HL-60 (cell line): ENCODE results near the gene LRRC19.

Source experiments
- DNase-seq, 2 experiments: peaks; one replicate each; pipeline ENCODE4 v3.0.0-alpha.2; 2010 to 2020; ENCODE audit warnings: low read depth in 1 of 2, low spot score in 1 of 2
- H3K27ac ChIP-seq: fragments of 250-450 bp; sonication (Bioruptor Pico); replicated peaks from 2 replicates; pipeline ENCODE4 v1.5.1; 2020; ENCODE audit warnings: mild to moderate bottlenecking, moderate library complexity
- H3K27me3 ChIP-seq: fragments of 250-450 bp; sonication (Bioruptor Pico); 2 replicates; pipeline ENCODE4 v1.5.1; 2021; ENCODE audit warnings: mild to moderate bottlenecking, moderate library complexity; ENCODE audit not compliant: insufficient read depth, poor library complexity, severe bottlenecking
- H3K4me3 ChIP-seq: replicated peaks from 2 replicates; pipeline ENCODE4 v1.5.1; 2011; ENCODE audit warnings: mild to moderate bottlenecking, control low read depth, low read length; ENCODE audit not compliant: insufficient read depth
- CTCF ChIP-seq: IDR thresholded peaks from one replicate; pipeline ENCODE4 v1.5.1; 2011; ENCODE audit warnings: low read length, control low read depth, inconsistent platforms; ENCODE audit not compliant: insufficient read depth
- GABPA ChIP-seq: IDR thresholded peaks from 2 replicates; pipeline ENCODE4 v1.6.1; 2012; ENCODE audit warnings: low read depth
- POLR2AphosphoS5 ChIP-seq: IDR thresholded peaks from 2 replicates; pipeline ENCODE4 v1.6.1; 2012; ENCODE audit warnings: low read depth
- REST ChIP-seq: IDR thresholded peaks from 2 replicates; pipeline ENCODE4 v1.6.1; 2012; ENCODE audit warnings: low read depth; ENCODE audit not compliant: insufficient replicate concordance
- SPI1 ChIP-seq: IDR thresholded peaks from 2 replicates; pipeline ENCODE4 v1.6.1; 2012; ENCODE audit warnings: low read depth, mild to moderate bottlenecking, borderline replicate concordance

Gene LRRC19

DNA sequence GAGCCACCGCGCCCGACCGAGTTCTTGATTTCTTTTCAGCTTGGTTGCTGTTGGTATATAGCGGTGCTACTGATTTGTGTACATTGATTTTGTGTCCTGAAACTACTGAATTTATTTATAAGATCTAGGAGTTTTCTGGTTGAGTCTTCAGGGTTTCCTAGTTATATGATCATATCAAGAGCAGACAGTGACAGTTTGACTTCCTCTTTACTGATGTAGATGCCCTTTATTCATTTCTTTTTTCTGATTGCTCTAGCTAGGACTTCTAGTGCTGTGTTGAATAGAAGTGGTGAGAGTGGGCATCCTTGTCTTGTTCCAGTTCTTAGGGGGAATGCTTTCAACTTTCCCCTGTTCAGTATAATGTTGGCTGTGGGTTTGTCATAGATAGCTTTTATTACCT lies 17.4 kb upstream of the LRRC19 start:
- no peak overlapping the region for H3K4me3 ChIP-seq
- DNase-seq, result no peak
- no peak overlapping the region for H3K27ac ChIP-seq
- TF ChIP-seq REST (no peak), SPI1 (peak; percentile 17; the same call in 1 of the 2 replicates), GABPA (no peak), POLR2AphosphoS5 (no peak), CTCF (no peak)
- no peaks in the 10 kb centered on the region for H3K27me3 ChIP-seq

DNA sequence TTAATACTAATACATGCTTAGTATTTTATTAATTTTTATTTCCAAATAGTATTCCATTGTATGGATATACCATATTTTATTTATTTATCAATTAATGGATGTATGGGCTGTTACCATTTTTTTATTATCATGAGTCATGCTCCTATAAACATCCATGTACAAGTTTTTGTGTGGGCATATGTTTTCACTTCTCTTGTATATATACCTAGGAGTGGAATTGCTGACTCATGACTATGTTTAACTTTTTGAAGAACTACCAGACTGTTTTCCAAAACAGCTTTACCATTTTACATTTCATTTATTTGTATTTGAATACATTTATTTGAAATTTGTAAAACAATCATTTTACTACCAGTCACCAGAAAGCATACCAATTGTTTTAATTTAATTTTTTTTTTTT lies 14.1 kb upstream of the LRRC19 start:
- DNase-seq, result no peak
- no peak overlapping the region for H3K4me3 ChIP-seq
- TF ChIP-seq REST (no peak), SPI1 (no peak), POLR2AphosphoS5 (no peak), CTCF (no peak), GABPA (no peak)
- H3K27me3 ChIP-seq, result no peaks in the 10 kb centered on the region
- no peak overlapping the region for H3K27ac ChIP-seq

GRCh38 chr9:27003426-27004077 lies 1.9 kb downstream of the LRRC19 start:
- Histone ChIP-seq H3K4me3 (no peak overlapping the region), H3K27ac (no peak overlapping the region), H3K27me3 (no peaks in the 10 kb centered on the region)
- DNase-seq, result no peak
- TF ChIP-seq REST (no peak), GABPA (no peak), CTCF (no peak), SPI1 (no peak), POLR2AphosphoS5 (no peak)
